HG02970 (cell line): ENCODE measurements around the gene NEK10.

Source experiments
- ATAC-seq: cut with Tn5 transposase; IDR thresholded peaks from one replicate; pipeline ENCODE4 v1.9.1; 2021; ENCODE audit warnings: mild to moderate bottlenecking, moderate library complexity, moderate number of reproducible peaks; ENCODE audit not compliant: unreplicated experiment, low FRiP score

NEK10 gene

DNA sequence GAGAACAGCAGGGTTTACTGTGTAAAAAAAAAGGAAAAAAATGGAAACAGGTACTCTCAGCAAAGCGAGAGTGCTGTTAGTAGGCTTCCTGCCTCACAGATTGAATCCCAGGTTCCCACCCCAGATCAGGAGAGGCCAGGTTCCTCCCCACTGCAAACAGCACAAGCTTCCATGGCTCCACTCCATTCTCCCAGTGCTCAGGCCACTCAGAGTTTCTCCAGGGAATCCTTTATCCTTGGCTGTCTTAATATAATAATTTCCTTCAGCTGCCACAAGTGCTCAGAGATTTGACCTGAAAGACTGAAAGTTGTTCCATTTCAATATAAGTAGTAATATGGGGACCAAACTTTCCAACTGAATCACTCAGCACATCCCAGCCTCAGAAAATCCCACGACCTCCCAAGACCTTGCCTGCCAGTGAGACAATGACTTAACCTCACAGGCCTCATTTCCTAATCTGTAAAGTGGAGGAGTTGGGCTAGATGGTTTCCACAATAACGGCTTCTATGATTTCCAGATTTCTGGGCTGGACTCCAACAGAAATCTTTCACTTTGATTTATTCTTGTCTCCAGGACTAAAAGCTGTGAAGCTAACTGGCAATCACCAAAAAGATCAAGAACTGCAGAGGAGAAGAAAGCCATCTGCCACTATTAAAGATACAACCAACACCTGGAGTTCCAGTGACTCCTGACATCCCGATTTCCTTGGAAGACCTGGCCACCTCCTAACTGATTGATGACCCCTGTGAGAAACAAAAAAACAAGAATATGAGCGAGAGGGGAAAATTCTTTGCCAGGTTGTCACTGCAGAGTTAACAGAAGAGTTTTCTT is 289.5 kb downstream of the NEK10 start:
- ATAC-seq: no peak

DNA sequence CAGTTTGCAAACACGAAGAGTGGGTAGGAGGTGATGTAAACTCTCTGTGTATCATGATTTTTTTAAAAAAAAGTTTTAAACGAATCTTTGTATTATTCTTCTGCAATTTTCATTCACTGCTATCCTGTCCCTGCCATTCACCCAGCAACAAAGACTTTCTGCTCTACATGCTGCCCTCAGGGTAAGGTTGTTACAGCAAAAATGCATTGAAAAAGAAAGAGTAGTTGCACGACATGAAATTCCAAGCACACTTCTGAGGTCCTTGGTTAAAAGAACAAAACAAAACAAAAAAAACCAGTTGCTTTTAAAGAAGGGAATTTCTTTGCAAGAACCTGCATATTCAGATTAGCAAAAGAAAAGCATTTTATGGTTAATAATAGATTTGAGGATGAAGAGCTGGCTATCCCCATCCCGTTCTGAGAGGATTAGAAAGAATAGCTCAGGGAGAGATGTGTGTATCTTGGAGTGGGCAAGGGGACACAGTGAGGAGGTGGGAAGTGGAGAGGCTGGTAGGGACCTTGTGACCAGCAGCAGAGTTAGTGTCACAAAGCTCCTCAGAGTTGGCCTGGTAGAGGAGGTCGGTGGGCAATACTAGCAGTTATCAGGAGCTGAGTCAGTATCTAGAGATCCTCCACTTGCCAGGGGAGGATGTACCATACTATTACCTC is 290.8 kb downstream of the NEK10 start:
- no peak for ATAC-seq

DNA sequence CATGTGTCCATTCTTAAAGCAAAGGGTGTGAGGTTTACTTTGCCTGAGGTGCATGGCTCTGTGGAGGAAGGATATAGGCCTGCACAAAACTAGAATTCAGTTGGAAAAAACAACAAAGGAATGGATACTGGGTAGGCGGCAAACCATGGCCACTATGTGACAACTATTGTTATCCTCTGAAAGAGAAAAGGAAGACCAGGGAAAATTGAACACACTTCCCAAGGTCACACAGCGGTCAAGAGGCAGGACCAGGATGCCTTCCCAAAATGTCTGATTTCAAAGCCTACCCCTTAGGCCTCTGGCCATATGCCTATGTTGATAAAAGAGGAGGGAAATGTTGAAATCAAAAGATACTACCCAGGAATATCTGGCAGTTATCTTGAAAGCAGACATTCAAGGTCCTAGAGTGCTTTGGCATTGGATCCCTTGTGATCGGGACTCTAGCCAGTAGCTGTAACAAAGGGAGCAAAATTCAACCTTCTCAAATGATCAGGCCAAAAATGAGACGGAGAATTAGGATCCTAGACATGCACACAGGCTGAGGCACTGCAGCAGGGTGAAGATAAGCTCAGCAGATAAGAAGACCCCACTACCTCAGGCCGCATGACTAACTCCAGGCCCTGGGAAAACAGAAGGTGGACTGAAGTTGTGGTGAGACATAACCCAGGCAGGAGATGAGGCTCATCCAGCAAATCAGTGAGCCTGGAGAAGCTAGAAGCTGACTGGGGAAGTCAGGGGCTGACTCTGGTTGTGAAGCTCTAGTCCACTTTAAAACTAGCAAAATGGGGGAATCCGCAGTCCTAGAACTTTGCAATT is 292.2 kb downstream of the NEK10 start:
- ATAC-seq: no peak

DNA sequence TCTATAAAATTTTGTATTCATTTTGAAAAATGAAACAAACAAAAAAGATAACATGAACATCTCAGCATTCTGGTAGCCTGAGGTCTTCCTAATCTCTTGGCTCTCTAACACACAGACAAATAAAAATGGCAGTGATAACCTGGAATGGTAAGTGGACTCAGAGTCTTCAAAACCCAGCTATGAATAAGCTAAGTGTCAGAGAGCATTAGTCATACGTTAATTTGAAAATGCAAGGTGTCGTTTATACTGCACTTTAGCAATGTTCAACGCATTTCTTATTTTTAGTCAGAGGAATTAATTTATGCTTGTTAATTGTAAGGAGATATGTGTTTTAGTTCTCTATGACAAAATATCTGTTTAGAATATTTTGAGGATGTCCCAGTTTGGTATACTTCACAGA is 294.3 kb downstream of the NEK10 start:
- no peak for ATAC-seq

DNA sequence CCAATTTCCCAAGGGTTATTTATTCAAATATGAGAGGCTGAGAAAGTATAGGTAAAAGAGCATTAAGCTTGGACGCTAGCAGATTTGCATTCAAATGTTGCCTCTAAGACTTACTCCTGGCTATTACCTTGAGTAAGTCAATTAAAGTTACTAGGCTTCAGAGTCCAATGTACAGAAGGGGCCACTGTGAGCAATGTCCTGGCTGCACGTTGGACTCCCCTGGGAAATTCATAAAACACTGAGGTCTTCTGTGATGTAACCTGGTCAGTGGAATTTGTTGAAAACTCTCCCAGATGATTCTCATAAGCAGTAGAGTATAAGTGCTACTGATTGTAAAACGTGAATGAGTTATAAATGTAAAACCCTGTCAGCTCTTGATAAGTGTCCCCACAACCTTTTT is 295.3 kb downstream of the NEK10 start:
- ATAC-seq: no peak

DNA sequence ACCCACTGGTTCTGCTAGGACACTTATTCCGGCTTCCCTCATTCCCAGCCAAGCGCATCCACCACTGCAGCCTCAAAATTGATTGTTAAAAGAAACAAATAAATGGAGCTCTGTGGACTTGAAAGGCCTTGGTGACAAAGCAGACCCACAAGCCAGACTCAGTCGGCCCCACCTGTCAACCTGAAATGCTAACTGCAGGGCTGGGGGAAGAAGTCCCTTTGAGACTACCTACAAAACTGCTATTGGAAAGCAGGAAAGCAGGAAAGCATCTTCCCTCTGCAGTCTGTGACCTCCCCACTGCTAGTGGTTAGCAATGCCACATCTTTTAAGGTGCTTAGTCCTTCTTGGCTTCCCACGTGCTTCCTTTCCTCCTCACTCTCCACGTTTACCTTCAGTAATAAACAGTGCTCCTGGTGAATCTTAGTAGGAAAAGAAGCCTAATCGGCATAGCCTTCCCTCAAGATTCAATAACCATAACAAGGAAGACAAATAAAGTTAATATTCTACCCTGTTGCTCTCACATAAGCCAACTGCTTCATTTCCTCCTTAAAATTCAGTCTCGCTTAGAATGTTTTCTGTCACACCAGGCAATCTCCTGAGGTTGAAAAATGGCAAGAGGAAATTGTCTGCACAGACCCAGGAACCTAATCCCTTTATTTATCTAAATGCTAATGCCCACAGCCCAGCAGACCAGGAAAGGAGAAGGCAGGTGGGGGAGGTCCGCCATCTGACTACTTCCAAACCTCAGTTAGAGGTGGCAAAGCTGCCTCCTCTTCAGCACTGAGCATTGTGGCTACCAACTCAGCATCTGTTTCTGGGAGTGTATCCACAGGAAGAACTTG is 296.2 kb downstream of the NEK10 start:
- ATAC-seq: no peak

DNA sequence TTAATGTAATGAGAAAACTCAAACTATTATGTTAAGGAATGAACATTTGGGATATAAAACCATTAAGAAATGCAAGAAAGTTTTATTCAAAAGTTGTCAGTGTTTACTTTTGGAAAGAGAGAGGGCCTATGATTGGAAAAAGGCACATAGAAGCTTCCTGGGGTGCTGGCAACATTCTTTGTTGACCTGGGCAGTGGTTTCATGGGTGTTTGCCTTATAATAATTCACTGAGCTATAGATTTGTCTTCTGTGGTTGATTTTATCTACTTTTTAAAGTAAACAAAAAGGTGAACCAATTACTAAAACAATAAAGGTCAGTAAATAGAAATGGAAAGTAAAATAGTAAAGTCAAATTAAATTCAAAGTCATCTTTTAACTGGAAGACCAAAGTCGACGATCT is 308.8 kb downstream of the NEK10 start:
- ATAC-seq: no peak
